SK-N-DZ (cell line): Measurements from ENCODE around the gene VPS25.

ENCODE experiments used
- small RNA-seq, 2 experiments: library from RNA; depleted of rRNA; stranded (forward); fragments of <200 nt; gene quantifications; one replicate each; pipeline ENCODE3, GENCODE V24; 2014

Gene VPS25

Small RNA genes within 50 kb of the gene (small RNA-seq; reads per million reads assigned to genes)
- 0 reads per million in 2 experiments for gene HMGN2P15
- 0 reads per million in 2 experiments for gene MIR6781
